OCI-M2 (cell line): ENCODE results near the gene CLIC5.

Source experiments
- DNase-seq: peaks from one replicate; lab custom pipeline; 2025; ENCODE audit not compliant: unreplicated experiment; lab: John Stamatoyannopoulos, UW

Gene CLIC5

DNA sequence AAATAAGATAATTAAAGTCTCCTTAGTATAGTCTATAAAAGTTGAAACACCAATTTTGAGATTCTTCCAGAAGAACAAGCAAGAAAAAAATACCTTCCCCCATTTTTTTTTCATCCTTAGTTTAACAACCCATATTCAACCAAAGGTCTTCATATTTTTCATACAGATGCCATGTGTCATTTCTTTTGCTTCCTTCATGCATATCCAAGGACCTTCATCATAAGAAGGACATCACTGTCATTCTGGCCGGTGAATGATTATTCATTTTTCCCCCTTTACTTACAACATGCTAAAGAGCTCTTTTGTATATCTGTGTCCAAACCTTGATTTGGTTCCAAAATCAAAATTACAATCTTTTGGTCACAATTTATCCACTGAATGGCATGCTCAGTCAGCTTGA lies 21.3 kb upstream of the CLIC5 start:
- DNase-seq = no peak

GRCh38 chr6:46035242-46035641 lies 19.6 kb upstream of the CLIC5 start:
- no peak for DNase-seq

DNA sequence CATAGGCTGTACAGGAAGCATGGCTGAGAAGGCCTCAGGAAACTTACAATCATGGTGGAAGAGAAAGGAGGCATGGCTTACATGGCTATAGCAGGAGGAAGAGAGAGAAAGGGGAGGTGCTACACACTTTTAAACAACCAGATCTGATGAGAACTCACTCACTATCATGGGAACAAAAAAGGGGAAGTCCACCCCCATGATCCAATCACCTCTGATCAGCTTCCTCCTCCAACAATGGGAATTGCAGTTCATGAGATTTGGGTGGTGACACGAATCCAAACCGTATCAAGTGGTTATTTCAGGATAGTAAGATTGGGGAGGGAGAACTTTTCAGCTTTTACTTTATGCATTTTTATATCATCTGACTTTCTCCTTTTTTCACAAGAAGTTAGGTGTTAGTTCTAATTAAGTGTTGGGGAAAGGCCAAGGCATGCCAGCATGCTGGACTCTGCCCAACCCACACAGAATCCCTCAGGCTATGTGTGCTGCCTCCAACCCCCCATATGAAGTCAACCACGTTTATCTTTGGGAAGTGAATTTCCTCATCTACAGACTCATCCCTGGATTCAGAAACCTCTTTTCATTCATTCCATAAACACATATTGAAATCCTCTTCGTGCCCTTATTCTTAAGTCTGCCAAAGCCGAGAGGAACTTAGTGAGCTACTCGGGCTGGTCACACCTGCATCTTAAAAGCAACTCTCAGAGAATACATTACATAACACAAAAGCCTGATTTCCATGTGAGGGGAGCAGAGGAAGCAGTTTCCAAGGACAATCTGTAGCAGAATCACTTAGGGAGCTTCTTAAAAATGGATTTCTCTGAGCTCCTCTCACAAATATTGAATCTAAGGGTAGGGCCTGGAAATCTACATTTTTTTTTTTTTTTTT lies 16.7 kb upstream of the CLIC5 start:
- DNase-seq = no peak

GRCh38 chr6:46029602-46030001 lies 13.9 kb upstream of the CLIC5 start:
- no peak for DNase-seq

- DNase-seq = no peak
Measured at GRCh38 chr6:46026307-46026706, 10.6 kb upstream of the CLIC5 start.

GRCh38 chr6:46025573-46025972 lies 9.9 kb upstream of the CLIC5 start:
- no peak for DNase-seq

DNA sequence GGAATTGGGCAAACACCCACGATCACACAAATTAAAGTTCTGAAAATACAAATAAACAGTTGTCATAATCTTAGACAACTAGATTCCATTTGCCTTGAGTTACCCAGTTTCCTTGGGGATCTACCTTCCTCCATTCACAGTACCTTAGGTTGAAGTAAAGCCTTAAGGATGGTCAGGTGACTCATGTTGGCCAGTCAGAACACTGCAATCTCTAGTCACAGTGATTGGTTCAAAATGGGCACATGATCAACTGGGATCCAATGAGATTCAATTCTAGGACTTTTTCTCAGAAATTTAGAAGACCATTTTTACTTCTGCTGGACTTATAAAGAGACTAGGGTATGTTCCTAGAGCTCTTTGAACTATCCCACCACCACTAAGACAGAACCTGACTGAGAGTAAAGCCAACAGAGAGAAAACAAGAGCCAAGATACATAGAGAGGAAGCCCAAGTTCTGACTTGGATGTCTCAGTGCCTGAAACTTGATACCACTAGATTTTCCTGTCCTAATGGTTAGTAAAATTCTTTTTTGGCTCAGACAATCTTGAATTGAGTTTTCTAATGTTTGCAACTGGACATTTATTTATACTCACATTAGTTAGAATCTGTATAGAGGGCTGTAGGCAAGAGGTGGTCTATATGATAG lies 8.6 kb upstream of the CLIC5 start:
- DNase-seq = no peak

DNA sequence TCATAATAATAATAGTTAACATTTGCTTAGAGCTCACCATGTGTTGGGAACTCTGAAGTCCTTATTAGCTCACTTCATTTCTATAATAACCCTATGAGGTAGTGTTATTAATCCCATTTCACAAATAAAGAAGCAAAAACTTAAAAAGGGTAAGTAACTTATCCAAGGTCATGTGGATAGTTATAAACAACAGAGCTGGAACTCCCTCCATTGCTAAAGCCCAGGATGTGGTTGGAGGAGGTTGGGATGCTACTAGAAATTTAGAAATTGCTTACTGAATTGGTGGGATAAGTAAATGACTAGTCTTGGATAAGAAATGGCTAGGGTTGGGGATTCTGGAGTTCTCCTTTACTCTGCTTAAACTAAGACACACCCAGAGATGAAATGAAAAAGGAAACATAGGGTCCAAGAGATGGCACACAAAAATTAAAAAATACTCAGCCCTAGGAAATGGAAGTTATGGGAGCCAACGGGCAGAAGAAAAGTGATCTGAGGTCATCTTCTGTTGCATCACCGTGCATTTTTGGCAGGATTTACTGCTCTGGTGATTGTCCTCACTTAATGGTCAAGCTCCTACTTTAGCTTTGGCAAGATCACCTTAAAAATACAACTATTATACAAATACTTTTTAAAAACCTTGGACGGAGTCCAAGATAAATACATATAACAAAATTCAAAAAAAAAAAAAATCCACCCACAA lies 7.7 kb upstream of the CLIC5 start:
- DNase-seq = no peak

GRCh38 chr6:46022106-46022948 lies 6.7 kb upstream of the CLIC5 start:
- no peak for DNase-seq

GRCh38 chr6:46017726-46018125 lies 2.1 kb upstream of the CLIC5 start:
- DNase-seq = no peak

GRCh38 chr6:46016063-46016608 lies 476 bp upstream of the CLIC5 start:
- DNase-seq = no peak

DNA sequence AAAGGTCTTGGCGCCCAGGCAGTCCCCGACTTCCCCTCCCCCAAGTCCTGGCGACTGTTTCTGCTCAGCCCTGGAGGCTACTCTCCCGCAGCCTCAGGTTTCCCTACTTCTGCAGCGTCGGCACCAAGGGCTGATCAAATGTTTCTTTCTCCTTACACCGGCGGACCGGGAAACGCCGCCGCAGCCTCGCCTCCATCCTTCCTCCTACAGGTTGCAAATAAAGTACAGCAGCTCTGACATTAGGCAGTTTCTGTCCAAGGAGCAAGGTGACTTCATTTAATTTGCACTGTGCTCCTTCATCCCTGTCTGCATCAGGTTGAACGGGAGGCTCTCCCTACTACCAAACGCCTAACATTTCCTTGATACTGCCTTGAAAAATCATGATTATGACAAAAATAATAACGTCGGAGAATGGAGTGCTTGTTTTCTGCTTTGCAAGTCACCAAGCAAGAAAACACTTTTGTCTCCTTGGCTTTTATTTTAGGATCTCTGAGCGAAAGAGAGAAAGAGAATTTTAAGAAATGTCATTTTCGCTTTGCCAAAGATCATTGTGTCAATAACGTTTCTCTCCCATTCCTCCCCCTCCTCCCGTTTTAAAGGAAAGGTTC lies 1.0 kb downstream of the CLIC5 start:
- DNase-seq = no peak

- DNase-seq = no peak
Measured at GRCh38 chr6:46014046-46014445, 1.6 kb downstream of the CLIC5 start.

GRCh38 chr6:46013639-46014038 lies 2.0 kb downstream of the CLIC5 start:
- no peak for DNase-seq

GRCh38 chr6:46012834-46013233 lies 2.8 kb downstream of the CLIC5 start:
- no peak for DNase-seq

DNA sequence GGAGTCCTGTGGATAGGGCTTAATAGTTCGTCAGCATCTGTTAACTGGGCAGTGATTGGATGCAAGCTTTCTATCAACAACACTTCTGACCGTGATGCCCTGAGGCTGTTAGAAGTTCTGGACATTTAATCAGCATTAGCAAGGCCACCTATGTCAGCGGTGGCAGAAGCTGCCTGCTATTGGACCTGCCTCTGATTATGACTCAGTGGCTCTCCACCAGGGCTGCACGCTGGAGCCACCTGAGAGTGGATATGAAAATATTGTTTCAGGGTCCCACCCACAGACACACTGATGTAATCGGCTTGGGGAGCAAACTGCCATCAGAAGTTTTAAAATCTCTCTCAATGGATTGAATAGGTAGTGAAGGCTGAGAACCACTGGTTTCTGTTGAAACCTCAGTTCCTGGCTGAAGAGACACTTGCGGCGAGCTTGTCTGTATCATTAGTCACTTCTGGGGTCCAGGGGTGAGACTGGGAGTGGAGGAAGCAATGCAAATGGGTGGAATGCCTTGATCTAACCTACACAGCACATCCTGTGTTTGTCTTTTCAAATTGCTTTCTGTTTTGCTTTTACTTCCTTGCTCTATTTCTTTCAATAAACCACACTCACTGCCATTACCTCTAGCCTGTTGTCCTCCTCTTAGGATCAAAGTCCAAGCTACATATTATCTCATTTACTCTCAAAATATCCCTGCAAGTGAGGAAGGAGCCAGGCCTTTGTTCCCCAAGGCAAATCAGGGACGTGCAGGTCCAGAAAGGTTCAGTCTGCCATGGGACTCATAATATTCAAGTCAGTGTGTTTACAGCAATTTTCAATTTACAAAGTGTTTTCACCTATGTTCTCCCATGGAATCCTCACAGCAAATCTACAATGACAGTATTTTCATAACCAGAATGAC lies 4.2 kb downstream of the CLIC5 start:
- DNase-seq = no peak

GRCh38 chr6:46010771-46011170 lies 4.9 kb downstream of the CLIC5 start:
- no peak for DNase-seq

DNA sequence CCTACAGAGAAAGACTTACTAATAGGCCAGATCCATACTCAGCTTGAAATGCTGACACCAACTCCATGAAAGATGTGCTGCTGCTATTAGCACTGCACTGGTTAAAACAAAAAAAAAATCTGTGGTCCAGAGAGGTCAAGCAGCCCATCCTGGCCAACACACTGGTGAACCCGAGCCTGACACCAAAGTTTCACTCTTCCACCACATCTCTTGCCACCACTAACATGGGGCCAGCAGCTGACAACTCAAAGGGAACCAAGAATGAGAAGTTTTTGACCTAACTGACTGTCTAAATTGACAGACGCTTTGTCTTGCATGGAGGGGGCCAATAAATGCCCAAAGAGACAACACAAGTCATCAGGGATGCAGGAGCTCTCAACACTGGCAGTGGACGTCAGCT lies 5.4 kb downstream of the CLIC5 start:
- no peak for DNase-seq

- DNase-seq = no peak
Measured at GRCh38 chr6:46002264-46002663, 13.4 kb downstream of the CLIC5 start.
